DMS53 treated with DMSO at 0.1 percent for 48 hours (cell line): ENCODE data around the gene TTLL7.
"Not testable (repeated sequence)": the region's sequence is repeated elsewhere in the genome, so short reads cannot be mapped to it uniquely, and the experiment has no call there.

Experiments
- DNase-seq: peaks from one replicate; lab custom pipeline; 2025; ENCODE audit not compliant: unreplicated experiment; lab: John Stamatoyannopoulos, UW

The TTLL7 gene

DNA sequence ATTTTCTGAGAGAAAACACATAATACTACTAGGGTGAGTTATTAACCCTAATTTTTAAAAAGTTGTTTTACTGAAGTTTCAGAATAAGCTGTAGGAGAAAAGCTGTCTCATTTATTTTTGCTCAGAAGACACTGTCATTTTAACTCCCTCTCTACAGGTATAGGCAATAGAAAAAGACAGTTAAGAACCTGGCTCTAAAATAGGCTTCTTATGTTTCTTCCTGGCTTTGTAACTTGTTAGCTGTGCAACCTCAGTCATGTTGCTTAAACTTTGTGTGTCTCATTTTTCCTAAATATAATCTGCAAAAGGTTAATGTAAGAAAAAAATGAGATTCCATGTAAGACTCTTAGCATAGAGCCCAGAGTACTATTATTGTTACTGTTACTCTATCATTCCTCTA is 64.4 kb downstream of the TTLL7 start:
- no peak for DNase-seq

DNA sequence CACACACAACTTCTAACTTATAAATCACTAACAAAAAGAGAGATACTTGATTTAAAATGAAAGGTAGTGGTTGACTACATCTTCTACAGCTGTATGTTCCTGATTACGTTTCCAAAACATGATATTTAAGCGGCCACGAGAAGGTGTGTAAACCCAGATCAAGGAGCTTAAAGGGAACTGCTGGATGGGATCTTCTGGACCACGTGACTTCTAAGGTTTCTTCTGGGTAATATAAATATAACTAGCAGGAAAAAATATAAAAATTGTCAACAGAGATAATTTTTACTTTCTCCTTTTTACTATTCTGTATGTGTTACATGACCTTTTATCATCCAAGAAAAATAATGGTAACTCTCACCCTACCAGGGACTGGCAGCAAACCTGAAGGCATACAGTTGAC is 66.2 kb downstream of the TTLL7 start:
- no peak for DNase-seq

GRCh38 chr1:83932281-83932680 is 66.7 kb downstream of the TTLL7 start:
- no peak for DNase-seq

DNA sequence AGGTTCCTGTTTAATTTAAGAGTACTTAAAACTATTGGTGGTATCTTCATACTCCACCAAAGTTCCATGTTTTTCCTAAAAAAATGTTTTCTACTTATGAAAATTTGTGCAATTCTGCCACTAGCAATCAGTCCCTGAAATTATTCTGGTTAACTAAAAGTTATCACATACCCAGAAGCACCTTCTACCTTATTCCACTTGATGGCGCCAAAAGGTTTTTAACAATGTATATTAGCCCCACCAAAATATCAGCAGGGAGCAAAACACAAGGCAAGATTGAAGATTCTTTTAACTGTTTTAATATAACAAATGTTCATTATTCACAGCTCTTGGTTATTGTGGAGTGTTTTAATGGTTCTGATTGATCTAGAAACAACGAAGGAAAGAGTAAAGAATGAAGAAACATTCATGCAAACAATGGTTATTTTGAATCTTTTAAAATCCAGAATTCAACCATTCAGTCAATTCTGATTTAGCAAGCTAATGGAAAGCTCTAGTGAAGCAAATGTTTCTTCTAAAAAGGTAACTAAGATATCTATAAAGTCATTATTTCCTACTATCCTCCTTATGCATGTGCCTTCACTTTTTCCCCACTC is 67.2 kb downstream of the TTLL7 start:
- DNase-seq = peak; percentile 70

GRCh38 chr1:83929184-83929583 is 69.7 kb downstream of the TTLL7 start:
- DNase-seq = no peak

DNA sequence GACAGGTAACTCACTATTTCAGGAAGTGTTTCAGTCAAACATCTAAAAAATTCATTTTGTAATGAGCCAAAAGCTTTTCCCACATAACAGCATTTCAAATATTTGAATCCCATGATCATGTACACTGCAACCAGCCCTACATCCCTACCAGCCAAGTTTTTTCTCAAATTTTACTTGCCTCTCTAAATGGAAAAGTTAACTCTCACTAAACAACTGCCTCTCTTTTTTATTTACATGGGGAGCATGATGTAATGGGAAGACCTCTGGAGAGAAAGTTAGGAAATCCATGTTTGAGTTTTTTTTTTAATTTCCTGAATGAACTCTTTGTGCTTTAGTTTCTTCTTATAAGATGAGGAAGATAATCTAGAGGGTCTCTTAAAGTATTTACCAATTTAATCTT is 70.5 kb downstream of the TTLL7 start:
- DNase-seq = no peak

DNA sequence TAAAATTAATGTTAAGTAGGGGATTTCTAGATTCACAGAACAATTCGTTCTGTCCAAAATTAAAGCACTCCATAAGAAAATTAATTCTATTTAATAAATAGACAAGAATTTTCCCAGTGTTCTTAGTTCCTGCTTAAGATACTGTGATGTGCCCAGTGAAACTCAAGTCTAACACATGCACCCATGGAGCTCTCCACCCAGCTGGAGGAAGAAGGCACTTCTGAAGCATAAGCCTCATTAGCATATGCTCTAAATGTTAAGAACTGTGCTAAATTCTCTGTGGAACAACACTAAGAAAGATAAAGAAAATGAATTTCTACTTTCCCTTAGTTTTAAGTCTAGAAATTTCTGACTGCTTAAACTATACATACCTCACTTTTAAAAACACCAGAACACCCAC is 71.2 kb downstream of the TTLL7 start:
- no peak for DNase-seq

DNA sequence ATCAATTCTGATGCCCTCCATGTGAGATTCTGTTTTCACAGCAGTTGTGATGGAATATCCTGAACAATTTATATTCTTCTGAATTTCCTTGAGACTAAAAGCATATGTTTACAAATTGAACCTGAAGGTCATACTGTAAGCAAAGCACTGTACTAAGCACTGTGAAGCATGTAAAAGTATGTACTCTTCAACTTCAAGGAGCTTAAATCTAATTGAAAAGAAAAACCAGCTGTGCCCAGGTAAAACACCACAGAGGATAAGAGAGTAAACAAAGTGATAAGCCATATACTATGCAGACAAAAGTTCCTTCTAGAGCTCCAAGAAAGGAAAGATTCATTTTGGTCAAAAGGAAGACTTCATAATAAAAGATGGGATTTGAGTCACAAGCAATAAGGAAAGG is 71.9 kb downstream of the TTLL7 start:
- no peak for DNase-seq

GRCh38 chr1:83923553-83923952 is 75.4 kb downstream of the TTLL7 start:
- DNase-seq = no peak

DNA sequence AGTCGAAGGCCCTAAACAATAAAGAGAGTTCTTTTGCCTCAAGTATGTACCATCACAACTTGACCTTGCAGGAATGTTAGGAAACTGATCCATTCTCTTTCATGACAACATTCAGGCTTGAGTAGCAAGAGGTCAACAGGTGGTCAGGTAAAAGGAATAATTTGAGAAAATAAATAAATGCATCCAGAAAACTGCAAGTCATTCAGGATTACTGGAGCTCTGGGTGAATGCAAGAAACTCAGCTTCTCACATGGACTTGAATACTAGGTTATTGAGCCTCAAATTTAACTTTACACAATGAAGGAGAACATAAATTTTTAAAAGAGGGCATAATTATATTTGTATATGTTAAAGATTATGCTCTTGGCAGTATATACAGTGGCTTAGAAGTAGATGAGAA is 76.5 kb downstream of the TTLL7 start:
- DNase-seq = no peak

DNA sequence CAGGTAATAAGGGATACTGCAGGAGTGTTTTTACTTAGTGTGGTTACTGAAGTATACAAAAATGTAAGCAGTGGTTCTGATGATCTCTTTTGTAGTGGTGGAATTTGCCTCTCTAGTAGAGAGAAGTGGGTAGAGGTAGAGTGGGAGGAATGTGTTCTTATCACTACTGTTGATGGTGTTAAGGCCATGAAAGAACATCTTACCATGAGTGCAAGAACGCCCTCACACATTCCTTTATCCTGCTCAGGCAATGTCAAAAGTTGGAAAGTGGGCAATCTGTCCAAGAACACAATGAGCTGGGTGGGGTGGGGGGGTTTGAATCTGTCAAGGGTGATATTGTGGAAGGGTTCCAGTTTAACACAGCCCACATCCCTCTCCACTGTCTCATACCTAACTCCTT is 78.6 kb downstream of the TTLL7 start:
- DNase-seq = no peak

GRCh38 chr1:83919872-83920271 is 79.1 kb downstream of the TTLL7 start:
- no peak for DNase-seq

- no peak for DNase-seq
These were observed 80.1 kb downstream of the TTLL7 start for GRCh38 chr1:83918688-83919285.

- no peak for DNase-seq
These were observed 81.0 kb downstream of the TTLL7 start for GRCh38 chr1:83917959-83918358.

DNA sequence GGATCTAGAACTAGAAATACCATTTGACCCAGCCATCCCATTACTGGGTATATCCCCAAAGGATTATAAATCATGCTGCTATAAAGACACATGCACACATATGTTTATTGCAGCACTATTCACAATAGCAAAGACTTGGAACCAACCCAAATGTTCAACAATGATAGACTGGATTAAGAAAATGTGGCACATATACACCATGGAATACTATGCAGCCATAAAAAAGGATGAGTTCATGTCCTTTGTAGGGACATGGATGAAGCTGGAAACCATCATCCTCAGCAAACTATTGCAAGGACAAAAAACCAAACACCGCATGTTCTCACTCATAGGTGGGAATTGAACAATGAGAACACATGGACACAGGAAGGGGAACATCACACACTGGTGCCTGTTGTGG is 82.8 kb downstream of the TTLL7 start:
- not testable (repeated sequence) for DNase-seq

- no peak for DNase-seq
These were observed 86.1 kb downstream of the TTLL7 start for GRCh38 chr1:83912876-83913275.

DNA sequence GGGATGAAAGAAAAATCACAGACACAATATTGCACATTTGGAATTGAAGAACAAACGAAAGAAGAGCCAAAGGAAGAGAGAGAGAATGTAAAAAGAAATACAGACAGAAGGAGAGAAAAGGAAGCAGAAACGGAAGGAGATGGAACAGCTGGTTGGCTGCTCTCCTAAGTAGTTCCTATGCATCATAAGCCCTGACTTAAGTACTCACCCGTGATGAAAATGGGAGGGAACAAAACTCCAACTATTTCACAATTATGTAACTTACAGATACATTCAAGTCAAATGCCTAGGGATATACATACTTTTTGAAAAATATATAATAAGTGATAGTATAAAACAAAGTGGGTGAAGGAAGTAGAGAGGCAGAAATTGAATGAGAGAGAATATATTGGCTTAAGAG is 88.5 kb downstream of the TTLL7 start:
- DNase-seq = no peak

GRCh38 chr1:83909687-83910086 is 89.2 kb downstream of the TTLL7 start:
- DNase-seq = no peak

DNA sequence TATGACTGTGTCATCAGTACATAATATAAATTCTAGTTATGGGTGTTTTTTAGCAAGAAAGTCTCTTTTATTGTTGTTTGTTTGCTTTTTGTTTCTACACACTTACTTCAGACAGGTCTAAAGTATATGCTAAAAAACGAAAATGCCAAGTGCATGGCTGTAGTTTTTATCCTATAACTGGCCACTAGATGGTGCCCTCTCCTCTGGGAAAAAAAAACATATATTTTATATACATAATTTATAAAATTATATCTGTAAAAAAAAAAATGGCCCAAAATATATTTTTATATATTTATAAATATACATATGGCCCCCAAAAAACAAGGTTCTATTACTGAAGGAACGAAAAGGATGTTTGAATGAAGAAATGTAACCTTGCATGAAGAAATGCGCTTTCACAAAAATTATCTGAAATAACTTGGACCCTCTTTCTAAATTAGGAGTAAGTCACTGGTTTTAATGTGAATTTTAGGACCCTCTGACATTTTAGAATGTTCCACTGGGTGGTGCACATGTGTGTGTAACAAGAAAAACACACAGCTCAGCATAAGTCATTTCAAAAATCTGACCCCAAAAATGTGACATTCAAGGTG is 93.5 kb downstream of the TTLL7 start:
- DNase-seq = peak; percentile 43

- peak; percentile 96 for DNase-seq
These were observed 97.3 kb downstream of the TTLL7 start for GRCh38 chr1:83901547-83902155.

DNA sequence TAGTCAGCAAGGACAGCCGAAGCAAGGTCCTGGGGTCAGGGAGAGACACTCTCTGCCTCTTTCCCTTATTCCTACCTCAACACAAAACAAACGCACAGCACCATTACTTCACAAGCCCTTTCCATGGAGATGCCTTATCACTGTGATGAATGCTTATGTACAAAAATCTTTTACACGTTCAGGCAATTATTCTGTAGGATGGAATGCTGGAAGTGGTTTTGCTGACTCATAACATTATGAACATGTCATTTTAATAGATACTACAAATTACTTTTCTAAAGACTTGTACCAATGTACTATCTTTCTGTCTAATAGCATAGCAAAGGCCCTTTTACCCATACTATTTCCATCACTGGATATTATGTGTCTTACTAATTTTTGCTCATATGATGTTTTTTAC is 98.4 kb downstream of the TTLL7 start:
- no peak for DNase-seq

- no peak for DNase-seq
These were observed 101.4 kb downstream of the TTLL7 start for GRCh38 chr1:83897516-83897915.
